Endothelial cell of umbilical vein (primary cell): ENCODE measurements around the gene KATNAL1.

ENCODE experiments used
- CTCF ChIP-seq, 2 donors: IDR thresholded peaks; 1 replicate in 1 of 2; 2 replicates in 1 of 2; pipeline ENCODE4 v1.5.1; 2011; ENCODE audit warnings: low read length in 2 of 2, mild to moderate bottlenecking in 2 of 2, moderate library complexity in 2 of 2, control low read depth in 1 of 2, inconsistent platforms in 1 of 2, low read depth in 1 of 2; ENCODE audit not compliant: insufficient read depth in 1 of 2; ENCODE audit errors: extremely low read depth in 1 of 2
- EZH2 ChIP-seq: IDR thresholded peaks from 2 replicates; pipeline ENCODE4 v1.6.1; 2012; ENCODE audit warnings: borderline replicate concordance, low read depth, mild to moderate bottlenecking, moderate library complexity, low read length, inconsistent platforms; ENCODE audit not compliant: severe bottlenecking
- MYC ChIP-seq: IDR thresholded peaks from one replicate; pipeline ENCODE4 v1.6.1; 2011; ENCODE audit warnings: mild to moderate bottlenecking, low read depth, low read length
- POLR2A ChIP-seq: IDR thresholded peaks from 2 replicates; pipeline ENCODE4 v1.6.1; 2012; ENCODE audit warnings: low read depth, mild to moderate bottlenecking, control low read depth, low read length
- POLR2AphosphoS5 ChIP-seq: IDR thresholded peaks from 2 replicates; pipeline ENCODE4 v1.6.1; 2012; ENCODE audit warnings: low read depth, mild to moderate bottlenecking, control low read depth, low read length, moderate library complexity; ENCODE audit not compliant: insufficient read depth

- TF ChIP-seq POLR2A, result no peak
- no peak for TF ChIP-seq POLR2AphosphoS5
- no peak for TF ChIP-seq EZH2
- TF ChIP-seq CTCF (IDR thresholded peaks at IDR 0.05; ENCODE audit: extremely low read depth in 1 of 2, insufficient read depth in 1 of 2, low read depth in 1 of 2, low read length in 2 of 2), result no peak
- TF ChIP-seq MYC, result no peak
Measured at GRCh38 chr13:30292325-30292724, 15.0 kb downstream of the KATNAL1 start.
